HepG2 (cell line): ENCODE results near the gene SNX15. TPM values are rescaled to one million over a fixed set of nuclear protein-coding genes. Genes with fewer than 3 reads are reported as not detected.

Experiments used
- CCDC6 ChIP-seq: sonication (generic); formaldehyde crosslinking; IDR thresholded peaks from 2 replicates; pipeline ENCODE4 v1.8.1; 2022; ENCODE audit warnings: mild to moderate bottlenecking, missing genetic modification reagents, moderate library complexity
- FIP1L1 ChIP-seq: fragments of 200-400 bp; formaldehyde crosslinking; IDR thresholded peaks from 2 replicates; pipeline ENCODE4 v1.6.1; 2018; ENCODE audit warnings: low read depth, mild to moderate bottlenecking, low read length, moderate library complexity, borderline replicate concordance; ENCODE audit not compliant: insufficient read depth
- JUND ChIP-seq: sonication (generic); formaldehyde crosslinking; IDR thresholded peaks from 2 replicates; pipeline ENCODE4 v1.8.0; 2022; ENCODE audit warnings: mild to moderate bottlenecking, missing genetic modification reagents
- KMT2A ChIP-seq: sonication (generic); formaldehyde crosslinking; IDR thresholded peaks from 2 replicates; pipeline ENCODE4 v1.4.0; 2020; ENCODE audit warnings: missing genetic modification reagents
- MIER3 ChIP-seq: IDR thresholded peaks from 2 replicates; pipeline ENCODE4 v1.6.1; 2016; ENCODE audit warnings: missing compliant biosample characterization, borderline replicate concordance
- NFE2 ChIP-seq: sonication (generic); formaldehyde crosslinking; IDR thresholded peaks from 2 replicates; pipeline ENCODE4 v1.4.0; 2020; ENCODE audit warnings: missing genetic modification reagents
- SIN3B ChIP-seq: fragments of 150-350 bp; IDR thresholded peaks from 2 replicates; pipeline ENCODE4 v1.6.1; 2014; ENCODE audit warnings: low read length
- SP140L ChIP-seq: sonication (generic); formaldehyde crosslinking; IDR thresholded peaks from 2 replicates; pipeline ENCODE4 v1.4.0; 2020; ENCODE audit warnings: missing genetic modification reagents, borderline replicate concordance
- TOPORS ChIP-seq: sonication (generic); formaldehyde crosslinking; IDR thresholded peaks from 2 replicates; pipeline ENCODE4 v1.8.0; 2023; ENCODE audit warnings: mild to moderate bottlenecking, missing genetic modification reagents
- ZBTB8A ChIP-seq: sonication (generic); formaldehyde crosslinking; IDR thresholded peaks from 2 replicates; pipeline ENCODE4 v1.4.0; 2020; ENCODE audit warnings: mild to moderate bottlenecking, low read depth, missing genetic modification reagents, borderline replicate concordance
- ZFP36L1 ChIP-seq: sonication (generic); formaldehyde crosslinking; IDR thresholded peaks from 2 replicates; pipeline ENCODE4 v1.8.0; 2022; ENCODE audit warnings: mild to moderate bottlenecking, missing genetic modification reagents, moderate library complexity
- ZNF616 ChIP-seq: sonication (generic); formaldehyde crosslinking; IDR thresholded peaks from 2 replicates; pipeline ENCODE4 v1.5.0; 2020; ENCODE audit warnings: low read depth, mild to moderate bottlenecking, missing genetic modification reagents
- ZNF839 ChIP-seq: sonication (generic); formaldehyde crosslinking; IDR thresholded peaks from 2 replicates; pipeline ENCODE4 v1.4.0; 2020; ENCODE audit warnings: missing genetic modification reagents, mild to moderate bottlenecking, borderline replicate concordance
- polyA plus RNA-seq, 8 experiments: library from polyadenylated mRNA; depleted of rRNA in 3 of 8; stranded (reverse) in 7 of 8; unstranded in 1 of 8; fragments of >200 nt; fragmentation: Illumina TruSeq in 4 of 8; extraction: Trizol in 4 of 8; gene quantifications; 2 replicates each; pipeline versions ENCODE4 v1.2.1 to v1.2.3, GENCODE V29; 2011 to 2016; ENCODE audit warnings: low read depth in 4 of 8, missing spikeins in 1 of 8, mixed read lengths in 1 of 8; ENCODE audit not compliant: insufficient read depth in 1 of 8
- total RNA-seq, 5 experiments: library from RNA; depleted of rRNA; stranded (reverse); fragments of >200 nt; fragmentation: Illumina TruSeq; extraction: Trizol; gene quantifications; 2 replicates each; pipeline ENCODE4 v1.2.3, GENCODE V29; 2016; ENCODE audit warnings: low read depth in 1 of 5
- TF ChIP-seq, protein P1 (sequence below): sonication (generic); formaldehyde crosslinking; conservative IDR thresholded peaks from 2 replicates; pipeline ENCODE4 v1.4.0; 2020; ENCODE audit warnings: missing genetic modification reagents
- TF ChIP-seq, protein P2 (sequence below): sonication (generic); formaldehyde crosslinking; IDR thresholded peaks from 2 replicates; pipeline ENCODE4 v1.4.0; 2020; ENCODE audit warnings: missing genetic modification reagents
- TF ChIP-seq, protein P3 (sequence below): sonication (generic); formaldehyde crosslinking; IDR thresholded peaks from 2 replicates; pipeline ENCODE4 v1.5.1; 2020; ENCODE audit warnings: mild to moderate bottlenecking, moderate library complexity, missing genetic modification reagents
- TF ChIP-seq, protein P4 (sequence below): sonication (generic); formaldehyde crosslinking; IDR thresholded peaks from 2 replicates; pipeline ENCODE4 v1.5.0; 2020; ENCODE audit warnings: mild to moderate bottlenecking, low read depth, missing genetic modification reagents, borderline replicate concordance
- TF ChIP-seq, protein P5 (sequence below): sonication (generic); formaldehyde crosslinking; IDR thresholded peaks from 2 replicates; pipeline ENCODE4 v1.4.0; 2020; ENCODE audit warnings: mild to moderate bottlenecking, missing genetic modification reagents

The SNX15 gene
- total and polyA plus RNA-seq, 2 of the 13 experiments (the other 11 are each of a cell fraction or from before 2014, with no cell fraction given), result 19.1 to 22.6 TPM

- TF ChIP-seq, protein P1, sequence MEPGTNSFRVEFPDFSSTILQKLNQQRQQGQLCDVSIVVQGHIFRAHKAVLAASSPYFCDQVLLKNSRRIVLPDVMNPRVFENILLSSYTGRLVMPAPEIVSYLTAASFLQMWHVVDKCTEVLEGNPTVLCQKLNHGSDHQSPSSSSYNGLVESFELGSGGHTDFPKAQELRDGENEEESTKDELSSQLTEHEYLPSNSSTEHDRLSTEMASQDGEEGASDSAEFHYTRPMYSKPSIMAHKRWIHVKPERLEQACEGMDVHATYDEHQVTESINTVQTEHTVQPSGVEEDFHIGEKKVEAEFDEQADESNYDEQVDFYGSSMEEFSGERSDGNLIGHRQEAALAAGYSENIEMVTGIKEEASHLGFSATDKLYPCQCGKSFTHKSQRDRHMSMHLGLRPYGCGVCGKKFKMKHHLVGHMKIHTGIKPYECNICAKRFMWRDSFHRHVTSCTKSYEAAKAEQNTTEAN, result no peak
- TF ChIP-seq, protein P2, sequence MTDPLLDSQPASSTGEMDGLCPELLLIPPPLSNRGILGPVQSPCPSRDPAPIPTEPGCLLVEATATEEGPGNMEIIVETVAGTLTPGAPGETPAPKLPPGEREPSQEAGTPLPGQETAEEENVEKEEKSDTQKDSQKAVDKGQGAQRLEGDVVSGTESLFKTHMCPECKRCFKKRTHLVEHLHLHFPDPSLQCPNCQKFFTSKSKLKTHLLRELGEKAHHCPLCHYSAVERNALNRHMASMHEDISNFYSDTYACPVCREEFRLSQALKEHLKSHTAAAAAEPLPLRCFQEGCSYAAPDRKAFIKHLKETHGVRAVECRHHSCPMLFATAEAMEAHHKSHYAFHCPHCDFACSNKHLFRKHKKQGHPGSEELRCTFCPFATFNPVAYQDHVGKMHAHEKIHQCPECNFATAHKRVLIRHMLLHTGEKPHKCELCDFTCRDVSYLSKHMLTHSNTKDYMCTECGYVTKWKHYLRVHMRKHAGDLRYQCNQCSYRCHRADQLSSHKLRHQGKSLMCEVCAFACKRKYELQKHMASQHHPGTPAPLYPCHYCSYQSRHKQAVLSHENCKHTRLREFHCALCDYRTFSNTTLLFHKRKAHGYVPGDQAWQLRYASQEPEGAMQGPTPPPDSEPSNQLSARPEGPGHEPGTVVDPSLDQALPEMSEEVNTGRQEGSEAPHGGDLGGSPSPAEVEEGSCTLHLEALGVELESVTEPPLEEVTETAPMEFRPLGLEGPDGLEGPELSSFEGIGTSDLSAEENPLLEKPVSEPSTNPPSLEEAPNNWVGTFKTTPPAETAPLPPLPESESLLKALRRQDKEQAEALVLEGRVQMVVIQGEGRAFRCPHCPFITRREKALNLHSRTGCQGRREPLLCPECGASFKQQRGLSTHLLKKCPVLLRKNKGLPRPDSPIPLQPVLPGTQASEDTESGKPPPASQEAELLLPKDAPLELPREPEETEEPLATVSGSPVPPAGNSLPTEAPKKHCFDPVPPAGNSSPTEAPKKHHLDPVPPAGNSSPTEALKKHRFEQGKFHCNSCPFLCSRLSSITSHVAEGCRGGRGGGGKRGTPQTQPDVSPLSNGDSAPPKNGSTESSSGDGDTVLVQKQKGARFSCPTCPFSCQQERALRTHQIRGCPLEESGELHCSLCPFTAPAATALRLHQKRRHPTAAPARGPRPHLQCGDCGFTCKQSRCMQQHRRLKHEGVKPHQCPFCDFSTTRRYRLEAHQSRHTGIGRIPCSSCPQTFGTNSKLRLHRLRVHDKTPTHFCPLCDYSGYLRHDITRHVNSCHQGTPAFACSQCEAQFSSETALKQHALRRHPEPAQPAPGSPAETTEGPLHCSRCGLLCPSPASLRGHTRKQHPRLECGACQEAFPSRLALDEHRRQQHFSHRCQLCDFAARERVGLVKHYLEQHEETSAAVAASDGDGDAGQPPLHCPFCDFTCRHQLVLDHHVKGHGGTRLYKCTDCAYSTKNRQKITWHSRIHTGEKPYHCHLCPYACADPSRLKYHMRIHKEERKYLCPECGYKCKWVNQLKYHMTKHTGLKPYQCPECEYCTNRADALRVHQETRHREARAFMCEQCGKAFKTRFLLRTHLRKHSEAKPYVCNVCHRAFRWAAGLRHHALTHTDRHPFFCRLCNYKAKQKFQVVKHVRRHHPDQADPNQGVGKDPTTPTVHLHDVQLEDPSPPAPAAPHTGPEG (CRISPR knock-in tag), result no peak
- TF ChIP-seq ZFP36L1 (CRISPR knock-in tag) (peak; percentile 64; the same call in 1 of the 2 replicates), ZNF616 (CRISPR knock-in tag) (no peak), SIN3B (peak; percentile 100), TOPORS (CRISPR knock-in tag) (peak; percentile 76), FIP1L1 (no peak), JUND (CRISPR knock-in tag) (no peak), KMT2A (peak; percentile 94), ZNF839 (CRISPR knock-in tag) (no peak; the same call in 1 of the 2 replicates), MIER3 (CRISPR knock-in tag) (peak; percentile 90), ZBTB8A (no peak), NFE2 (no peak), SP140L (CRISPR knock-in tag) (no peak), CCDC6 (CRISPR knock-in tag) (peak; percentile 85)
- TF ChIP-seq, protein P3, sequence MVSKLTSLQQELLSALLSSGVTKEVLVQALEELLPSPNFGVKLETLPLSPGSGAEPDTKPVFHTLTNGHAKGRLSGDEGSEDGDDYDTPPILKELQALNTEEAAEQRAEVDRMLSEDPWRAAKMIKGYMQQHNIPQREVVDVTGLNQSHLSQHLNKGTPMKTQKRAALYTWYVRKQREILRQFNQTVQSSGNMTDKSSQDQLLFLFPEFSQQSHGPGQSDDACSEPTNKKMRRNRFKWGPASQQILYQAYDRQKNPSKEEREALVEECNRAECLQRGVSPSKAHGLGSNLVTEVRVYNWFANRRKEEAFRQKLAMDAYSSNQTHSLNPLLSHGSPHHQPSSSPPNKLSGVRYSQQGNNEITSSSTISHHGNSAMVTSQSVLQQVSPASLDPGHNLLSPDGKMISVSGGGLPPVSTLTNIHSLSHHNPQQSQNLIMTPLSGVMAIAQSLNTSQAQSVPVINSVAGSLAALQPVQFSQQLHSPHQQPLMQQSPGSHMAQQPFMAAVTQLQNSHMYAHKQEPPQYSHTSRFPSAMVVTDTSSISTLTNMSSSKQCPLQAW (CRISPR knock-in tag), result peak; percentile 86
- TF ChIP-seq, protein P4, sequence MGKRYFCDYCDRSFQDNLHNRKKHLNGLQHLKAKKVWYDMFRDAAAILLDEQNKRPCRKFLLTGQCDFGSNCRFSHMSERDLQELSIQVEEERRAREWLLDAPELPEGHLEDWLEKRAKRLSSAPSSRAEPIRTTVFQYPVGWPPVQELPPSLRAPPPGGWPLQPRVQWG, result no peak
- TF ChIP-seq, protein P5, sequence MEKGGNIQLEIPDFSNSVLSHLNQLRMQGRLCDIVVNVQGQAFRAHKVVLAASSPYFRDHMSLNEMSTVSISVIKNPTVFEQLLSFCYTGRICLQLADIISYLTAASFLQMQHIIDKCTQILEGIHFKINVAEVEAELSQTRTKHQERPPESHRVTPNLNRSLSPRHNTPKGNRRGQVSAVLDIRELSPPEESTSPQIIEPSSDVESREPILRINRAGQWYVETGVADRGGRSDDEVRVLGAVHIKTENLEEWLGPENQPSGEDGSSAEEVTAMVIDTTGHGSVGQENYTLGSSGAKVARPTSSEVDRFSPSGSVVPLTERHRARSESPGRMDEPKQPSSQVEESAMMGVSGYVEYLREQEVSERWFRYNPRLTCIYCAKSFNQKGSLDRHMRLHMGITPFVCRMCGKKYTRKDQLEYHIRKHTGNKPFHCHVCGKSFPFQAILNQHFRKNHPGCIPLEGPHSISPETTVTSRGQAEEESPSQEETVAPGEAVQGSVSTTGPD (CRISPR knock-in tag), result no peak
Observed at GRCh38 chr11:65083834-65084597, 56.8 kb downstream of the SNX15 start, which contains the start of the genes CDCA5 and ZFPL1 (continued).
